HepG2 (cell line): ENCODE measurements around the gene EMC1.

ENCODE experiments used
- MED8 ChIP-seq: sonication (generic); formaldehyde crosslinking; IDR thresholded peaks from 2 replicates; pipeline ENCODE4 v1.8.1; 2023; ENCODE audit warnings: mild to moderate bottlenecking, missing genetic modification reagents; ENCODE audit not compliant: insufficient replicate concordance
- ZBTB46 ChIP-seq: sonication (generic); formaldehyde crosslinking; IDR thresholded peaks from 2 replicates; pipeline ENCODE4 v1.4.0; 2020; ENCODE audit warnings: mild to moderate bottlenecking, missing genetic modification reagents, borderline replicate concordance
- ZNF772 ChIP-seq: sonication (generic); formaldehyde crosslinking; IDR thresholded peaks from 2 replicates; pipeline ENCODE4 v1.5.0; 2020; ENCODE audit warnings: mild to moderate bottlenecking, missing genetic modification reagents
- TF ChIP-seq, protein P1 (sequence below): IDR thresholded peaks from 2 replicates; pipeline ENCODE4 v1.6.1; 2016; ENCODE audit warnings: low read depth

- TF ChIP-seq ZBTB46 (CRISPR knock-in tag) (no peak), ZNF772 (CRISPR knock-in tag) (no peak), MED8 (CRISPR knock-in tag) (no peak)
- TF ChIP-seq, protein P1, sequence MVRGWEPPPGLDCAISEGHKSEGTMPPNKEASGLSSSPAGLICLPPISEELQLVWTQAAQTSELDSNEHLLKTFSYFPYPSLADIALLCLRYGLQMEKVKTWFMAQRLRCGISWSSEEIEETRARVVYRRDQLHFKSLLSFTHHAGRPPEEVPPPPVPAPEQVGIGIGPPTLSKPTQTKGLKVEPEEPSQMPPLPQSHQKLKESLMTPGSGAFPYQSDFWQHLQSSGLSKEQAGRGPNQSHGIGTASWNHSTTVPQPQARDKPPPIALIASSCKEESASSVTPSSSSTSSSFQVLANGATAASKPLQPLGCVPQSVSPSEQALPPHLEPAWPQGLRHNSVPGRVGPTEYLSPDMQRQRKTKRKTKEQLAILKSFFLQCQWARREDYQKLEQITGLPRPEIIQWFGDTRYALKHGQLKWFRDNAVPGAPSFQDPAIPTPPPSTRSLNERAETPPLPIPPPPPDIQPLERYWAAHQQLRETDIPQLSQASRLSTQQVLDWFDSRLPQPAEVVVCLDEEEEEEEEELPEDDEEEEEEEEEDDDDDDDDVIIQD (CRISPR knock-in tag) = no peak
Observed at GRCh38 chr1:19204446-19205266, 46.7 kb downstream of the EMC1 start.
